NCI-H1930 (cell line): Measurements from ENCODE around the gene SLC7A10.
"Not testable (repeated sequence)": the region's sequence is repeated elsewhere in the genome, so short reads cannot be mapped to it uniquely, and the experiment has no call there.

ENCODE experiments used
- DNase-seq, 2 experiments: peaks; one replicate each; lab custom pipeline; 2025; lab: John Stamatoyannopoulos, UW

Gene SLC7A10

DNA sequence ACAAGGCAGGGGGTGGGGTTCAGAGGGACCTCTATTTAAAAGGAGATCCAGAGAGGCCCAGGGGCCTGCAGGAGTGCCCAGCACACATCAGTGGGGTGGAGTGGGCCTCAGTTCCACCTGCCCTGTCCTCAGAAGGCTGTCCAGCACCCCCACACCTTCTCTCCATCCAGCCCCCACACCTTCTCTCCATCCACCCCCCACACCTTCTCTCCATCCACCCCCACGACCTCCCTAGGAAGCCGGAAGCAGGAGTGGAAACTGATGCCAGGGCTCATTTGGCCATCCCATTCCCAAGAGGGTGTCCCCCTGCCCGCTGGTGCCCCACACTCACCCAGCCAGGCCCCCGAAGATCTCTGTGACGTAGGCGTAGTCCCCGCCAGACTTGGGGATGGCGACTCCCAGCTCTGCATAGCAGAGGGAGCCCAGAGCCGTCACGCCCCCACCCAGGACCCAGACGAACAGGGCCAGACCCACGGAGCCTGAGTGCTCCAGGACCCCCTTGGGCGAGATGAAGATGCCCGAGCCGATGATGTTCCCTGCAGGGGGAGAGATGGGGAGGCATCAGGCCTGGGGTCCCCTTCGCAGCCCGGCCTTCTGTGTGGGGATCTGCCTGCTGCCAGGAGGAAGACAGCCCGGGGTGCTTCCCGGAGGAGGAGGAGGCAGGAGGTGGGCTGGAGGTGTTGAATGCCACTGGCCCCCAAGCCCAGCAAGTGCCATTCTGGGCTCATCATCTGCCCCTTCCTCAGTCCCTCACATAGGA, 10.0 kb downstream of the SLC7A10 start:
- no peak for DNase-seq

GRCh38 chr19:33214596-33214995, 11.1 kb downstream of the SLC7A10 start:
- peak in 1 of 2 experiments; percentile 35 for DNase-seq

DNA sequence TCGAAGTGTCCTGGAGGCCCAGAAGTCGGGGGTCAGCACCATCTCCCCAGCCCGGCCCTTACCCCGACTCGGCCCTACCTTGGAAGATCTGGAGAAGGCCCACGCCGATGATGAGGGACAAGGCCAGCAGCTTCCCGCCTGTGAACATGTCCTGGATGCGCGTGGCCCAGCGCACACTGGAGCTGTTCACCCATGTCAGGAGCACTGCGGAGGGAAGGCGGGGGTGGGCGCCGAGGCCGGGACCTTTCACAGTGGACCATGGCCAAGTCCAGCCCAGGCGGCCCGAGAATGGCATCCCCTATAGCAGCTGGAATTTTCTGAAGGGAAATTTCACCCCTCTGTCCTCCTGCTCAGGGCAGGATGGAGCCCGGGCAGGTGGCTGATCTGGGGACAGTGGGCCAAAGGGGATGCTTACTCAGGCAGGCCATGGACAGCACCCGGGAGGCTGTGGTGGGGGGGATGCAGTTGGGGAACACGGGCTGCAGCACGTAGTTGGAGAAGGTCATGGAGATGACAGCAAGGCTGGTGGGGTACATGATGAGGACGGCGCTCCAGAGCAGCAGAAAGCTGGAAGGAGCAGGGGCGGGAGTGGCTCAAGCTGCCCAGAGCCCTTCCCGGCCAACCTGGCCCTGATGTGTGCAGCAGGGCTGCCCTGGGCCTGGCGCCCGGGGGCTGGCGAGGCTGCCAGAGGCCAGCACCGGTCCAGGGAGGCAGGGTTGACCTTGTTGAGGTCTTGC, 13.0 kb downstream of the SLC7A10 start:
- DNase-seq, result no peak

DNA sequence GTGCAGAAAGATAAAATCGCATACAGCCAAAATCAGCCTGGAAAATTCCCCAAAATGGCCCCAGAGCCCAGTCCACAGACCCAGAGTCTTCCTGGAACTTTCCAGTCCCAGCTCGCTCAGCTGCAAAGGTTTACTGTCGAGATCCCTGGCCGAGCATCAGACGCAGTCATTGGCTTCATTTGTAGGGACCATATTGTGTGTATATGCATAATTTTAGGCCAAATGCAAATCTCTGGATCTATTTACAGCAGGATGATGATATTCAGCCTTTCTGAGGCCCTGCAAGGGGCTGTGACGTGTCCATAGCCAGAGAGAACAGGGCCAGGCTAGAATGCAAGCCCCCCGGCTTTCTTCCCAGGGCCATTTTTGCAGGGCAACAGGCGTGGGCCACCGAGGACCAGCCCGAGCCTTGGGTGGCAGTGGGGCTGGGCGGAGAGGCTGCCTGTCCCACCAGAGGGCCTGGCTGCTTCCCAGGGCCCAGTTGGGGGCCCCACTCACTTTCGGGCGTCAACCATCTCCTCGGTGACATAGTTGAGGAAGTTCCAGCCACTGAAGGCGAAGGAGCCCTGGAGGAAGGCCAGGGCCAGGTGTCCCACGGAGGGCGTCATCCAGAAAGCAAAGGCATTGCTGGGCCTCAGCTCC, 13.7 kb downstream of the SLC7A10 start:
- no peak for DNase-seq

DNA sequence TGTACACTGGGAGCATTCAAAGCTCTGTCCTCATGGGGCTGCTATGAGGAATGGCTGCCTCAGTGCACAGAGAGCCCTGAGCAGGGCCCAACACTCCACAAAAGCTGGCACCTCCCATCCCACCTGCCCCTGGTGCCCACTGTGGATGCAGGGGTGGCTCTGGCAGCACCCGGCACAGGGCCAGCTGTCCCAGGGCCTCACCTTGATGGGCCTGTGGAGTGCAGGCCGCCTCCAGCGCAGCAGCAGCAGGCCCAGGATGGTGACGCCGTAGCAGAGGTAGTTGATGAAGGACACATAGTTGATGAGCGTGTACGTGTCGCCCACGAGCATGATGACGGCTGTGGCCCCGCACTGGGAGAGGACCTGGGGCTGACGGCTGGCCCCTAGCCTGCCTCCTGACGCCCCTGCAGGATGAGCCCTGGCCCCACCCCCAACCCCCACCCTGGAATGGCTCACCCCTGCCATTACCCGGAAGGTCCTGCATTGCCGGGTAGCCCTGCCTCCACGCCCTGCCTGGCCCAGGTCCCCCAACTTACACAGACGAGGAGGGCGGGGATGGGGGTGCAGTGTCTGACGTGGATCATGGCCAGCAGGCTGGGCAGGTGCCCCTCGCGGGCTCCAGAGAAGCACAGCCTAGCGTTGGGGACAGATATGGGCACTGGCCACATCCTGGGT, 15.2 kb downstream of the SLC7A10 start:
- DNase-seq, result no peak

- DNase-seq, result not testable (repeated sequence)
Measured at GRCh38 chr19:33209850-33210230, 15.8 kb downstream of the SLC7A10 start.

DNA sequence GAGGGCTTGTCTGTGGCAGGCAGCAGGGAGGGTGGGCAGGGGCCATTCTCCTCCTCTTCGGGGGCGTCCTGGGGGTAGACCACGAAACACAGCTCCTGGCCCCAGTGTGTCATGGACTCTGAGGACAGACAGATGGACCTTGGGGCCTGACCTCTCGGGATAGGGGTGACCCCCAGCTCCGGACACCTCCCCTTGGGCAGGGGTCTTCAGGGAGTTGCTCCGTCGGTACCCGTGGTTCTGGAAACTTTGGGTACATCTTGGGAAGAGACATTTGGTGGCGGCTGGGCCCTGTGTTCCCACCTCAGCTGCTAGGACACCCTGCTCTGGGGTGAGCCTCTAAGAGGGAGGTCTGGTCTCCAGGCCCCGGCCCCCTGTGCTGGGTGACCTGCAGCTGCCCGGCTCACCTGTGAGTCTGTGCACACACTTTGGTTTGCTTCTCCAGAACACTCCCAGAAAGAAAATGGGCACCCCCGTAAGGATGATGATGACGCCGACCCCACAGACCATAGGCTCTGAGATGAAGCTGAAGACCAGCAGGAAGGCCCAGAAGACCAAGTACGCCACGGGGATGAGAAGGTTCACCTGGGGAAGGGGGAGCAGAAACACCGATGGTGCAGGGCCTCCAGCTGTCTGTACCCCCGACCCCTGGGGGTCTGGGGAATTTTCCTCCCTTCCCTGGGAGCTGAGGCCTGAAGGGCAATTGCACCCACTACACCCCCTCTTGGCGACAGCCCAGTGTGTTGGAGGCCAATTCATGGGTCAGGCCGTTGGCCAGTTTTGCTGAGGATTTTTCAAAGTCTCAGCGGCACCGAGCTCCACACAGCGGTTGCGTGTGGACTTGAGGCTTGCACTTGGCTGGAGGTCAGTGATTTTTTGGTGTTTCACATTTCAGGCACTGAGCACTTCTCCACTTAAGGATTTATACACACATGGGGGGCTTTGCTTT, 16.5 kb downstream of the SLC7A10 start:
- no peak for DNase-seq

DNA sequence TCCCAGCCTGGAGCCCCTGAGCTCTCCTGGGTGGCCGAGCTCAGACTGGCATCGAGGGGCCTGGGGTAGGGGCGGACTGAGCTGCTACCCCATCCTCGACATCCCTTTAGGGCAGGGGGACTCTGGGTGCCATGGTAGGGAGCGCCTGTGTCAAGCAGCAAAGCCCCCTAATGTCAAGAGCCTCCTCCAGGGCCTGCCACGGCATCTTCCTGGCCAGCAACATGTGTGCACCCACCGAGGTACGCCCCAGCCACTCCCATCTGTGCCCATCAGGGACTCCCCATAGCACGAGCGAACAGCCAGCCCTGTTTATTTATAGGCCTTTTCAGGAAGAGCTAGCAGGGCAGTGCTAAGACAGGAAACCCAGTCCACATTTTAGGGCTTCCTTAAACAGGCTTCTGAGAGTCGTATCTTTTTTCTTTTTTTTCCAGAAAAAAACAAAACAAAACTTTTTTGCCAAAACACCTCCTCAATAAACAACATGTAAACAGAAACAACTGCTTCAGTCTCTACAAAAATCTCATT, 17.2 kb downstream of the SLC7A10 start:
- no peak for DNase-seq

DNA sequence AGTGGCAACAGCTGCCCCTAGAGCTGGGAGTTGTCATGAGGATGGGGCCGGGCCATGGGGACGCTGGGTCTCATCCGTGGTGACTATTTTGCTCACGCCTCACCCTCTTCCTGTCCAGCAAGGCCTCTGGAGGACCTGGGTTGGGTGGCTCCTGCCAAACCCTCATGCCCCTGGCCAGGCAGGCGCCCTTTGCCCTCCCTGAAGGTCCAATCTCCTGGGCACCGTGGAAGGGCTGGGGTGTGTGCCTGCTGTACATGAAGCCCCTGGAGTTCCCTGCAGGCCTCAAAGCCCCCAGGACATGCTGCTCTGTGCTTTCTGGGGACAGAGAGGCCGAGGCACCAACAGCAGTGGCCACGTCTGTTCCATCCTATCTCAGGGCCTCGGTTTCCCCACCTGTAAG, 17.7 kb downstream of the SLC7A10 start:
- DNase-seq, result no peak

DNA sequence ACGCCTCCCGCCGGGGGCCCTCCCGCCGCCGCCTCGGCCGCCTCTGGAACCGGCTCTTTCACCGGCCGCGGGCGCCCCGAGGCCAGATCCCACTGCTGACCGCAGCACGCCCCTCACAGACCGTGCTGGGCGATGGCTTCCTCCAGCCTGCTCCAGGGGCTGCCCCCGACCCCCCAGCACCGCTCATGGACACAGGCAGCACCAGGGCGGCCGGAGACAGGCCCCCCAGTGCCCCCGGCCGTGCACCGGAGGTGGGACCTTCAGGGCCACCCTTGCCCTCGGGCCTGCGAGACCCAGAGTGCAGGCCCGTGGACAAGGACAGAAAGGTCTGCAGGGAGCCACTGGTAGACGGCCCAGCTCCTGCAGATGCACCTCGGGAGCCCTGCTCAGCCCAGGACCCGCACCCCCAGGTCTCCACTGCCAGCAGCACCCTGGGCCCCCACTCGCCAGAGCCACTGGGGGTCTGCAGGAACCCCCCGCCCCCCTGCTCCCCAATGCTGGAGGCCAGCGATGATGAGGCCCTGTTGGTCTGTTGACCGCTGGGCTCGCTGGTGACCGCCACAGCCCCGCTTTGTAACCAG, 18.5 kb downstream of the SLC7A10 start:
- DNase-seq, result no peak

DNA sequence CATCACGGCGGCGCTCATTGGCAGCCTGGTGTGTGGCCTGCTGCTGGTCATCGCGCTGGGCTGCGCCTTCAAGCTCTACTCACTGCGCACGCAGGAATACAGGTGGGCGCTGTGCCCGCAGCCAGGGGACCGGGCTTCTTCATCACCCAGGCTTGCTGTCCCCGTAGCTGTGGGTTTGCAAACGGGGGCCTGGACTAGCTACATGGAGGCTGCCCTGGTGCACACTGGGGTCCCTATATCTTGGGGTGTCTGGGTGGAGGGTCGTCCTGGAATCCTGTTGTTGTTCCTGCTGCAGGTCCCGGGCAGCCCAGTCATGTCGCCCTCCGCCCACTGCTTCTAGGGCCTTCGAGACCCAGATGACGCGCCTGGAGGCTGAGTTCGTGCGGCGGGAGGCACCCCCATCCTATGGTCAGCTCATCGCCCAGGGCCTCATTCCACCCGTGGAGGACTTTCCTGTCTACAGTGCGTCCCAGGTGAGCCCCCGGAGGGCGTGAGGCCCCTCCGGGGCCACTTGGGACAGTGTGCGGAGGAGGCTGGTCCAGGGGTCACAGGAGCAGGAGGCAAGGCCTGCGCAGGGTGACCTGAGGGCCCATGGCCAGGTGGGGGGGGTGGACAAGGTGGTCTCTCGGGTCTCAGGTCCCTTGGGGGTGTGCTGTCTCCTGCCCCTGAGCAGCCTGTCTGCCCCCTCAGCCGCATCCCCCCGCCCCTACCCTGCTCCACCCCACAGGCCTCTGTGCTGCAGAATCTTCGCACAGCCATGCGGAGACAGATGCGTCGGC, 19.2 kb downstream of the SLC7A10 start:
- no peak for DNase-seq

- no peak for DNase-seq
Measured at GRCh38 chr19:33205531-33206260, 20.0 kb downstream of the SLC7A10 start.

DNA sequence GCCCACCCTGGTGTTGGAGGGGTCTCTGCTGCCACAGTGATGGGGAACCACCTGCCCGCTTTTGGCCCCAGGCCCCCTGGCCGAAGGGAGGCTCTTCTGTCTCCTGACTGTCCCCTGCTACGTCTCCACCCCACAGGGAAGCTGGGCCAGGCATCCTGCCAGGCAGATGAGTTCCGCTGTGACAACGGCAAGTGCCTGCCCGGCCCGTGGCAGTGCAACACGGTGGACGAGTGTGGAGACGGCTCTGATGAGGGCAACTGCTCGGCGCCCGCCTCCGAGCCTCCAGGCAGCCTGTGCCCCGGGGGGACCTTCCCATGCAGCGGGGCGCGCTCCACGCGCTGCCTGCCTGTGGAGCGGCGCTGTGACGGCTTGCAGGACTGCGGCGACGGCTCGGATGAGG, 20.5 kb downstream of the SLC7A10 start:
- no peak for DNase-seq

DNA sequence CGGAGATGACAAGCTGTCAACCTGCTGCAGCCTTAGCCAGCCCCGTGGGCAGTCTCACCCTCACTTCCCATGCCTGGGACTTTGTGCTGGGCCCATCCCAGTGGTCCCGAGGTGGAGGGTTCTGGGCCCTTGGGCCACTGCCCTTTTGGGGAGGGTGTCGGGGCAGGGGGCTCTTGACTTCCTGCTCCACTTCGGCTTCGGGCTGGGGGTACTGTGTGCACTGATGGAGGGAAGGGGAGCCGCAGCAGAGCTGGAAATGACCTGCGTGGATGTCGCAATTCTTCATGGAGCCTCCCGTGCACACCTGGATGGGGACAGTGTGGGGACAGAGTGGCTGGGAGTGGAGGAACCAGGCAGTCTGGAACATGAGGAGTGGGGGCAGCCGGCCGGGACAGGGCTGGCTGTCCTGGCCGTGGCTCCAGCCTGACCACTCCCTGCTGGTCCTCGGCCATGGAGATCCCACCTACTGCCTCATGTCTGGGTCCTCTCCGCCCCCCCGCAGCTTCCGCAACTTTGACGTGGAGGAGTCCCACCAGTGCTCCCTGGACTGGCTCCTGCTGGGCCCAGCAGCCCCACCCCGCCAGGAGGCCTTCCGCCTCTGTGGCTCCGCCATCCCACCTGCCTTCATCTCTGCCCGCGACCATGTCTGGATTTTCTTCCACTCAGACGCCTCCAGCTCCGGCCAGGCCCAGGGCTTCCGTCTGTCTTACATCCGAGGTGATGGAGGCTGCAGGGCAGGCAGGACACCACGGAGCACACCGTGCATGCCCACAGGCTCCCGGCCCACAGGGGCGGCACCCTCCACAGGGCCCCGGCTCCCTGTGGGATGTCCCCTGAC, 21.3 kb downstream of the SLC7A10 start:
- no peak for DNase-seq

- DNase-seq, result no peak
Measured at GRCh38 chr19:33203529-33203928, 22.1 kb downstream of the SLC7A10 start.

DNA sequence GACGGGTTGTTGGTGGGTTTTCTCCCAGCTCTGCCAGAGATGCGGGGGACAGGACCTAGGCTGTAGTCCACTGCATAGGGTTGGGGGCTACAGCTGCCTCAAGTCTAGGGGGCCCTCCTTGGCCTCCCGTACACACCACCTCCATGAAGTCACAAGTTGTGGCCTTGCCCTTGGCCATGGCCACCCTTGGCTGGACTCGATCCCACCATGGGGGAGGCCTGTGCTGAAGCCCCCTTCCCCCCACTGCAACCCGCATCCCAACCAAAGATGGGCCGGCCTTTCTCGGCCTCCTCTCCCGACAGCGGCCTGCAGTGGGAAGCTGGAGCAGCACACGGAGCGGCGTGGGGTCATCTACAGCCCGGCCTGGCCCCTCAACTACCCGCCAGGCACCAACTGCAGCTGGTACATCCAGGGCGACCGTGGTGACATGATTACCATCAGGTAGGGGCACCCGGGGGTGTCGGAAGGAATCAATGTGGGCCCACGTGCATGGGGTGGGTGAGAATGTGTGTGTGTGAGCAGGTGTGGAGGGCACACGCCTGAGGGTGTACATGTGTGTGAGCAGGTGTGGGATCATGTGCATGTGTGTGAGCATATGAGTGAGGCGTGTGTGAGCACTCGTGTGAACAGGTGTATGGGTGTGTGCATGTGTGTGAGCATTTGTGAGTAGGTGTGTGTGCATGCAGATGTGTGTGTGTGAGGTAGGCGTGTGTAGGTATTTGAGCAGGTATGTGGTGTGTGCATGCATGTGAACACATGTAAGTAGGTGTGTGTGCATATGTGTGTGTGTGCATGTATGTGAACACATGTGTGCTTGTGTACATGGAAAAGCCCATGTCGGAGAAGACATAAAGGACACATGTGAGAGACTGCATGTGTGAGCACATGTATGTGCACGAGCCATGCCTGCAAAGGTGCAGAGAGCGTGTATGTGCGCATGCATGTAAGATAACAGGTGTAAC, 22.8 kb downstream of the SLC7A10 start:
- DNase-seq, result no peak

DNA sequence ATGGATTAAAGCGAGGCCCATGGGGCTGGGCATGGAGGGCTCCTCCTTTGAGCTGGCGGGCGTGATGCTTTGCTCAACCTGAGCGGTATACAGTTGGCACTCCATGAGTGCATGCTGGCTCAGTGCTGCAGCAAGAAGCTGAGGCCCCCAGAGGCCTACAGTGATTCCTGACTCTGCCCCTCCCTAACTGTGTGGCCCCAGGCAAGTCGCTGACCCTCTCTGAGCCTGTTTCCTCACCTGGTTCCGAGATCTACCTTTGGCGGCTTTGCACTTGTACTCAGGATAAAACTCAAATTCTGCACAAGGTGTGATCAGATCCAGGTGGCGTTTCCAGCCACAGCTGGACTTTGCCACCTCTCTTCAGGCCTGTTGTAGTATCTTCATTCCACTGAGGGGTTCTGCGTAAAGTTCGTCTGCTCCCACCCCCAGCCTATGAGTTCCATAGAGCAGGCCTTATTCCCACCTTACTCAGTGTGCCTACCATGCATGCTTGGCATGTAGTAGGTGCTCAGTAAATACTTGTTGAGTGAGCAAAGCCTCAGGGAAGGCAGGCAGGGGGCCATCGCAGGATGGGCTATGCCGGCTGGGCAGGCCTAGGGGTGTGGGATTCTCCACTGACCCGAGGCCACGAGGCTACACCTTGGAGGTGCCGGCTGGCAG, 23.6 kb downstream of the SLC7A10 start:
- DNase-seq, result no peak
